Naive thymus-derived CD4-positive, alpha-beta T cell (primary cell): Measurements from ENCODE around the gene RPS27. TPM values are rescaled to one million over a fixed set of nuclear protein-coding genes. Genes with fewer than 3 reads are reported as not detected.
"Not testable (repeated sequence)": the region's sequence is repeated elsewhere in the genome, so short reads cannot be mapped to it uniquely, and the experiment has no call there.

Experiments
- ATAC-seq: fragments of 150-1000 bp; cut with Tn5 transposase; 2 replicates; pipeline ENCODE4 v1.10.0; 2021; ENCODE audit warnings: mild to moderate bottlenecking, moderate library complexity
- CTCF ChIA-PET: fragments of 350-600 bp; sonication (Branson Sonifier 250); formaldehyde crosslinking; loops from one replicate; lab custom pipeline; 2021; ENCODE audit warnings: antibody characterized with exemption; lab: Charles Lee
- POLR2A ChIA-PET: fragments of 350-600 bp; sonication (Branson Sonifier 250); formaldehyde crosslinking; loops from one replicate; lab custom pipeline; 2021; ENCODE audit warnings: antibody characterized with exemption, inconsistent platforms; lab: Charles Lee
- DNase-seq, 9 donors: peaks; one replicate each; pipeline versions ENCODE4 v3.0.0 to v3.0.0-alpha.2; 2020 to 2022; ENCODE audit warnings: mixed read lengths in 1 of 9
- H3K27ac ChIP-seq: one replicate; pipeline ENCODE4 v1.7.0; 2013; ENCODE audit warnings: mild to moderate bottlenecking, low read depth, low read length, moderate library complexity
- H3K27me3 ChIP-seq, 2 donors: one replicate each; pipeline ENCODE4 v1.7.0; 2013; ENCODE audit warnings: low read length in 2 of 2, mild to moderate bottlenecking in 2 of 2, moderate library complexity in 2 of 2; ENCODE audit not compliant: control insufficient read depth in 2 of 2, insufficient read depth in 2 of 2
- H3K36me3 ChIP-seq, 3 experiments: 1 replicate in 2 of 3; 2 replicates in 1 of 3; pipeline ENCODE4 v1.7.0; 2013; ENCODE audit warnings: low read length in 3 of 3, mild to moderate bottlenecking in 3 of 3, moderate library complexity in 1 of 3; ENCODE audit not compliant: insufficient read depth in 3 of 3, control insufficient read depth in 2 of 3
- H3K4me1 ChIP-seq, 2 donors: one replicate each; pipeline ENCODE4 v1.7.0; 2013; ENCODE audit warnings: low read length in 2 of 2, mild to moderate bottlenecking in 2 of 2, moderate library complexity in 1 of 2; ENCODE audit not compliant: control insufficient read depth in 2 of 2, insufficient read depth in 2 of 2
- H3K4me3 ChIP-seq: 2 replicates; pipeline ENCODE4 v1.7.0; 2013; ENCODE audit warnings: mild to moderate bottlenecking, low read length
- H3K9me3 ChIP-seq, 3 experiments: 1 replicate in 2 of 3; 2 replicates in 1 of 3; pipeline ENCODE4 v1.7.0; 2013; ENCODE audit warnings: low read length in 3 of 3; ENCODE audit not compliant: control insufficient read depth in 2 of 3
- H3K27ac Mint-ChIP-seq, 9 donors: one replicate each; pipeline ENCODE4 v1.8.0; 2020 to 2022; ENCODE audit warnings: mixed read lengths in 9 of 9, mild to moderate bottlenecking in 8 of 9, moderate library complexity in 5 of 9, inconsistent platforms in 2 of 9
- H3K27me3 Mint-ChIP-seq, 5 donors: one replicate each; pipeline ENCODE4 v1.8.0; 2021 to 2022; ENCODE audit warnings: mixed read lengths in 5 of 5, mild to moderate bottlenecking in 1 of 5
- H3K36me3 Mint-ChIP-seq, 5 donors: one replicate each; pipeline ENCODE4 v1.8.0; 2020 to 2022; ENCODE audit warnings: mixed read lengths in 5 of 5, mild to moderate bottlenecking in 3 of 5, inconsistent platforms in 1 of 5
- H3K4me1 Mint-ChIP-seq, 7 donors: one replicate each; pipeline ENCODE4 v1.8.0; 2020 to 2022; ENCODE audit warnings: mixed read lengths in 7 of 7, mild to moderate bottlenecking in 3 of 7, inconsistent platforms in 1 of 7
- H3K4me3 Mint-ChIP-seq, 10 donors: one replicate each; pipeline ENCODE4 v1.8.0; 2020 to 2022; ENCODE audit warnings: mild to moderate bottlenecking in 10 of 10, mixed read lengths in 10 of 10, moderate library complexity in 6 of 10, inconsistent platforms in 2 of 10
- H3K9me3 Mint-ChIP-seq, 11 donors: one replicate each; pipeline ENCODE4 v1.8.0; 2020 to 2022; ENCODE audit warnings: mixed read lengths in 11 of 11, mild to moderate bottlenecking in 4 of 11, inconsistent platforms in 1 of 11, moderate library complexity in 1 of 11
- intact Hi-C, 2 donors: fragments of 100-400 bp; cut with micrococcal nuclease; formaldehyde crosslinking; loops; one replicate each; pipeline ENCODE4 v1.15.1; 2023
- polyA plus RNA-seq, 2 donors: library from polyadenylated mRNA; unstranded; fragments of 300-500 nt; fragmentation: Illumina TruSeq; gene quantifications; one replicate each; pipeline ENCODE4 v1.2.3, GENCODE V29; 2021
- total RNA-seq, 6 experiments: library from RNA in 5 of 6; stranded (reverse) in 5 of 6; gene quantifications; 1 replicate in 5 of 6; 2 replicates in 1 of 6; pipeline ENCODE4 v1.2.3 and lab custom pipeline; 2021 to 2026

The RPS27 gene
- total and polyA plus RNA-seq, 7 experiments from 2014 or later: 2,313 to 29,571 (median 7,996) TPM

- Histone ChIP-seq H3K27ac (peak overlapping the region; percentile 99), H3K4me3 (peak overlapping the region; percentile 82), H3K4me1 (peaks cover 21 to 34% of the 10 kb centered on the region in 2 donors), H3K36me3 (peaks cover 7 to 43% (median 29%) of the 10 kb centered on the region in 3 experiments), H3K27me3 (no peaks in the 10 kb centered on the region), H3K9me3 (no peaks in the 10 kb centered on the region)
- H3K36me3 Mint-ChIP-seq: peaks cover 10 to 34% (median 31%) of the 10 kb centered on the region in 5 donors
- peak overlapping the region; percentile 92 to 100 (median 99) for H3K27ac Mint-ChIP-seq
- DNase-seq (no peak), ATAC-seq (no peak)
- H3K4me3 Mint-ChIP-seq: peak overlapping the region; percentile 83 to 99 (median 96)
- CTCF ChIA-PET: interaction anchor here (0.6 to 8.0 kb wide), 4 partner anchors 15 to 273 kb away, joined by 3 to 84 read pairs (median 4); no protein-coding TSS in a partner anchor
- POLR2A ChIA-PET: interaction anchor here (0.6 to 10.4 kb wide), 25 partner anchors 9 to 452 kb away, joined by 3 to 157 read pairs (median 12); partner anchors contain the start of genes CHTOP, CREB3L4, CRTC2 and DENND4B
- intact Hi-C loops: loop anchor here (2.0 to 10.0 kb wide), 5 partner anchors 33 to 457 kb away; partner anchors contain the start of genes ATP8B2 (in 1 of the 2), CRTC2 (in 1 of the 2), ILF2 (in 1 of the 2) and NUP210L (in 1 of the 2)
- H3K27me3 Mint-ChIP-seq: peaks cover 0 to 2% (median 0%) of the 10 kb centered on the region in 5 donors
- peaks cover 0 to 10% (median 0%) of the 10 kb centered on the region in 11 donors for H3K9me3 Mint-ChIP-seq
- H3K4me1 Mint-ChIP-seq: peaks cover 25 to 54% (median 39%) of the 10 kb centered on the region in 7 donors
Measured at GRCh38 chr1:153991806-153992205, 1.2 kb downstream of the RPS27 start.

DNA sequence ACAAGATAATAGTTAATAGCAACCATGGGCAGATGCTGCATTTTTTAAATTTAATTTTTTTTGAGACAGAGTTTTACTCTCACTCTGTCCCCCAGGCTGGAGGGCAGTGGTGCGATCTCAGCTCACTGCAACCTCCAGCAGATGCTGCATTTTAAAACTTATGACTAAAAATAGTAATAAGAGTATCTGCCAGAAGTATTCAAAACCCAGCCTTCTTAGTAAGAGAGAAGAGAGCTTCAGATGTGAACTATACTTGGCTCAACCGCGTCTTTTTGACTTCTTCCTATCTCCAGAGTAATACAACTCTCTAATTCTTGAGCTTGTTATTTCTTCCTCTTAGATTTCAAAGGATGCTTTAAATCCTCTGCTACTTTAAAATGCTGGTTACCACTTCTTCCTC is 4.6 kb downstream of the RPS27 start:
- no peak overlapping the region for H3K27ac ChIP-seq
- Mint-ChIP-seq H3K9me3 (peaks cover 0 to 8% (median 0%) of the 10 kb centered on the region in 11 donors), H3K27ac (peak overlapping the region in 6 of 9 donors; percentile 45 to 84 (median 58)), H3K36me3 (peaks cover 10 to 34% (median 31%) of the 10 kb centered on the region in 5 donors), H3K4me3 (peak overlapping the region in 1 of 10 donors; percentile 51), H3K4me1 (peaks cover 18 to 47% (median 30%) of the 10 kb centered on the region in 7 donors), H3K27me3 (peaks cover 0 to 2% (median 0%) of the 10 kb centered on the region in 5 donors)
- no peak for ATAC-seq
- intact Hi-C loops: loop anchor here in 1 of 2 donors (10.0 kb wide), 1 partner anchor 460 kb away; the partner anchor contains the start of gene S100A6
- no peaks in the 10 kb centered on the region for H3K9me3 ChIP-seq
- ChIA-PET POLR2A (interaction anchor here (0.6 to 1.1 kb wide), 4 partner anchors 18 to 269 kb away, joined by 3 to 4 read pairs (median 4); partner anchors contain the start of gene JTB), CTCF (no interaction called here)
- DNase-seq: no peak
- no peaks in the 10 kb centered on the region for H3K27me3 ChIP-seq
- H3K4me1 ChIP-seq: peaks cover 18 to 28% of the 10 kb centered on the region in 2 donors
- no peak overlapping the region for H3K4me3 ChIP-seq
- peaks cover 7 to 43% (median 29%) of the 10 kb centered on the region in 3 experiments for H3K36me3 ChIP-seq

GRCh38 chr1:153995640-153996039 is 5.1 kb downstream of the RPS27 start:
- peaks cover 15 to 43% (median 26%) of the 10 kb centered on the region in 7 donors for H3K4me1 Mint-ChIP-seq
- H3K36me3 Mint-ChIP-seq: peaks cover 10 to 34% (median 29%) of the 10 kb centered on the region in 5 donors
- H3K27ac Mint-ChIP-seq: peak overlapping the region in 5 of 9 donors; percentile 45 to 84 (median 71)
- Histone ChIP-seq H3K36me3 (peaks cover 7 to 42% (median 29%) of the 10 kb centered on the region in 3 experiments), H3K27ac (no peak overlapping the region), H3K4me3 (no peak overlapping the region), H3K27me3 (no peaks in the 10 kb centered on the region), H3K9me3 (no peaks in the 10 kb centered on the region), H3K4me1 (peaks cover 18 to 27% of the 10 kb centered on the region in 2 donors)
- ATAC-seq: no peak
- DNase-seq: no peak
- peaks cover 0 to under 1% (median 0%) of the 10 kb centered on the region in 5 donors for H3K27me3 Mint-ChIP-seq
- ChIA-PET POLR2A (interaction anchor here (0.6 to 1.1 kb wide), 4 partner anchors 18 to 269 kb away, joined by 3 to 4 read pairs (median 4); partner anchors contain the start of gene JTB), CTCF (interaction anchor here (0.7 kb wide), 1 partner anchor 1943 kb away, joined by 3 read pairs; no protein-coding TSS in a partner anchor)
- intact Hi-C loops: loop anchor here in 1 of 2 donors (10.0 kb wide), 1 partner anchor 461 kb away; the partner anchor contains the start of gene S100A6
- peaks cover 0 to 6% (median 0%) of the 10 kb centered on the region in 11 donors for H3K9me3 Mint-ChIP-seq
- peak overlapping the region in 1 of 10 donors; percentile 51 for H3K4me3 Mint-ChIP-seq

DNA sequence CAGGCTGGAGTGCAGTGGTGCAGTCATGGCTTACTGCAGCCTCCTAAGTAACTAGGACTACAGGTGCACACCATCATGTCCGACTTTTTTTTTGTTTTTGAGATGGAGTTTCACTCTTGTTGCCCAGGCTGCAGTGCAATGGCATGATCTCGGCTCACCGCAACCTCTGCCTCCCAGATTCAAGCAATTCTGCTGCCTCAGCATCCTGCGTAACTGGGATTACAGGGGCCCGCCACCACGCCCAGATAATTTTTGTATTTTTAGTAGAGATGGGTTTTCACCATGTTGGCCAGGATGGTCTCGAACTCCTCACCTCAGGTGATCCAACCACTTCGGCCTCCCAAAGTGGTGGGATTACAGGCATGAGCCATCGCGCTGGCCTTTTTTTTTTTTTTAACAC is 6.3 kb downstream of the RPS27 start:
- DNase-seq, H3K4me3 ChIP-seq, ATAC-seq, CTCF ChIA-PET, POLR2A ChIA-PET, H3K27ac ChIP-seq, H3K27me3 Mint-ChIP-seq, H3K9me3 ChIP-seq, H3K4me3 Mint-ChIP-seq, H3K9me3 Mint-ChIP-seq, H3K27me3 ChIP-seq: not testable (repeated sequence)
- H3K4me1 ChIP-seq: peaks cover 12 to 20% of the 10 kb centered on the region in 2 donors
- Mint-ChIP-seq H3K27ac (peak overlapping the region in 2 of 9 donors; percentile 56 to 65), H3K4me1 (peaks cover 8 to 34% (median 17%) of the 10 kb centered on the region in 7 donors), H3K36me3 (peaks cover 10 to 26% (median 18%) of the 10 kb centered on the region in 5 donors)
- peaks cover 7 to 36% (median 27%) of the 10 kb centered on the region in 3 experiments for H3K36me3 ChIP-seq
- intact Hi-C loops: loop anchor here in 1 of 2 donors (10.0 kb wide), 1 partner anchor 462 kb away; the partner anchor contains the start of gene S100A6

- CTCF ChIA-PET: interaction anchor here (1.1 kb wide), 1 partner anchor 19 kb away, joined by 6 read pairs; no protein-coding TSS in a partner anchor
- no peak for ATAC-seq
Measured at GRCh38 chr1:154000420-154000819, 9.9 kb downstream of the RPS27 start.

DNA sequence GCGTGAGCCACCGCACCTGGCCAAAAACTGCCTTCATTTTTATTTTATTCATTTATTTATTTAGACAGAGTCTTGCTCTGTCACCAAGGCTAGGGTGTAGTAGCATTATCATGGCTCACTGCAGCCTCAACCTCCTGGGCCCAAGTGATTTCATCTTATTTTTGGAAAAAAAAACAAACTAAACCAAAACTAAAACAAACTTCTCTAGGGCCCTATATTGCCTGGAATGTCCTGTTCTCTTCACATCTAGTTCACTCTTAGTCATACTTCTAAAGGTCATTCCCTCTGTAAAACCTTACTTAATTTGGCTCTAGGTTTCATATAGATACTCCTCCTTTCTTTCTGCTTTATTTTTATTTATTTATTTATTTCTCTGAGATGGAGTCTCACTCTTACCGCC is 15.6 kb downstream of the RPS27 start:
- Mint-ChIP-seq H3K4me1 (no peaks in the 10 kb centered on the region), H3K27ac (no peak overlapping the region), H3K27me3 (no peaks in the 10 kb centered on the region), H3K36me3 (peaks cover 0 to 3% (median 0%) of the 10 kb centered on the region in 5 donors), H3K9me3 (no peaks in the 10 kb centered on the region), H3K4me3 (no peak overlapping the region)
- Histone ChIP-seq H3K27ac (no peak overlapping the region), H3K9me3 (no peaks in the 10 kb centered on the region), H3K36me3 (no peaks in the 10 kb centered on the region), H3K4me1 (no peaks in the 10 kb centered on the region), H3K4me3 (no peak overlapping the region), H3K27me3 (no peaks in the 10 kb centered on the region)
- CTCF ChIA-PET: no interaction called here
- POLR2A ChIA-PET: no interaction called here
- DNase-seq (no peak), ATAC-seq (no peak)
- intact Hi-C loops: no loop called here

More at GRCh38 chr1:154000420-154000819, 9.9 kb downstream of the RPS27 start:
- POLR2A ChIA-PET: interaction anchor here (0.6 to 4.9 kb wide), 2 partner anchors 9 to 133 kb away, joined by 6 to 38 read pairs; partner anchors contain the start of gene RPS27
- no peak for DNase-seq
- no peak overlapping the region for H3K4me3 Mint-ChIP-seq
- H3K27me3 ChIP-seq: no peaks in the 10 kb centered on the region
- H3K4me1 Mint-ChIP-seq: peaks cover 0 to 4% (median 3%) of the 10 kb centered on the region in 7 donors
- H3K36me3 ChIP-seq: peaks cover 0 to 4% (median 2%) of the 10 kb centered on the region in 3 experiments
- H3K27me3 Mint-ChIP-seq: no peaks in the 10 kb centered on the region
- intact Hi-C loops: no loop called here
- no peak overlapping the region for H3K27ac Mint-ChIP-seq
- no peaks in the 10 kb centered on the region for H3K9me3 ChIP-seq
- no peak overlapping the region for H3K4me3 ChIP-seq
- peaks cover 4 to 6% (median 4%) of the 10 kb centered on the region in 5 donors for H3K36me3 Mint-ChIP-seq
- H3K4me1 ChIP-seq: no peaks in the 10 kb centered on the region
- H3K9me3 Mint-ChIP-seq: no peaks in the 10 kb centered on the region
- H3K27ac ChIP-seq: no peak overlapping the region
